NT2/D1 (cell line): ENCODE results near the gene PLRG1.
A peak's percentile ranks its signal among the peaks of the same experiment; 100 is the strongest.

Source experiments
- DNase-seq: peaks from one replicate; pipeline ENCODE4 v3.0.0-alpha.2; 2011; ENCODE audit warnings: low read depth, low spot score
- H3K27me3 ChIP-seq: 2 replicates; pipeline ENCODE4 v1.6.0; 2011; ENCODE audit warnings: mild to moderate bottlenecking; ENCODE audit not compliant: insufficient read length, insufficient read depth
- H3K36me3 ChIP-seq: 2 replicates; pipeline ENCODE4 v1.6.1; 2011; ENCODE audit warnings: mild to moderate bottlenecking, low read length, mixed read lengths; ENCODE audit not compliant: insufficient read depth, insufficient read length
- H3K4me1 ChIP-seq: 2 replicates; pipeline ENCODE4 v1.5.1; 2011; ENCODE audit not compliant: insufficient read depth, insufficient read length
- H3K4me3 ChIP-seq: 2 replicates; pipeline ENCODE4 v1.5.1; 2011; ENCODE audit warnings: low read depth; ENCODE audit not compliant: insufficient read length
- H3K9ac ChIP-seq: 2 replicates; pipeline ENCODE4 v1.6.0; 2011; ENCODE audit warnings: low read depth; ENCODE audit not compliant: insufficient read length
- H3K9me3 ChIP-seq: 2 replicates; pipeline ENCODE4 v1.5.1; 2011; ENCODE audit warnings: mild to moderate bottlenecking, low read length; ENCODE audit not compliant: insufficient read depth
- SUZ12 ChIP-seq: IDR thresholded peaks from 2 replicates; pipeline ENCODE4 v1.6.1; 2011; ENCODE audit not compliant: insufficient read length, insufficient read depth; ENCODE audit errors: extremely low read depth
- YY1 ChIP-seq: IDR thresholded peaks from 2 replicates; pipeline ENCODE4 v1.6.1; 2011; ENCODE audit not compliant: insufficient read length, insufficient read depth
- ZNF274 ChIP-seq: IDR thresholded peaks from 2 replicates; pipeline ENCODE4 v1.6.1; 2011; ENCODE audit warnings: mild to moderate bottlenecking, low read depth, low read length

The PLRG1 gene

GRCh38 chr4:154497889-154498288 is 52.3 kb downstream of the PLRG1 start:
- no peaks in the 10 kb centered on the region for H3K9me3 ChIP-seq
- H3K9ac ChIP-seq: no peak overlapping the region
- H3K4me1 ChIP-seq: no peaks in the 10 kb centered on the region
- H3K4me3 ChIP-seq: no peak overlapping the region
- H3K27me3 ChIP-seq: no peaks in the 10 kb centered on the region
- H3K36me3 ChIP-seq: no peaks in the 10 kb centered on the region
- DNase-seq: no peak
- TF ChIP-seq YY1: no peak
- TF ChIP-seq ZNF274: no peak
- no peak for TF ChIP-seq SUZ12

DNA sequence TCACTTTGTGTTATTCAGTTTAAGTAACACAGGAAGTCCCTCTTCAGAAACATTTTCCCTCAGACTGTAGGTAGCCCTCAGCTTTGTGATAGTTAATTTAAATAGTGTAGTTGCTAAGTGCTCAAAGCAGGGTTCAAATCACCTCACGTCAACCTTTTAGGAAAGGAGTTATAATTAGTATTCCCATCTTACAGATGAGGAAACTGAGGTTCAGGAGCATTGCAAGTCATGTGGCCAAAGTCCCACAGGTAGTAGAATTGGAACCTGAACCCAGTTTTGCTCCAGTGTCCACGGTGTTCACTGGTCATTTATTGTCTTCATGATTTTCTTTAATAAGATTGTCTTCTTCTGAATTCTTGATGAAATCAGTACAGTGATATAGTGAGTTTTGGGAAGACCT is 54.3 kb downstream of the PLRG1 start:
- no peak for TF ChIP-seq SUZ12
- no peak for TF ChIP-seq YY1
- TF ChIP-seq ZNF274: no peak
- Histone ChIP-seq H3K9ac (no peak overlapping the region), H3K36me3 (no peaks in the 10 kb centered on the region), H3K27me3 (peaks cover under 1% of the 10 kb centered on the region), H3K4me1 (no peaks in the 10 kb centered on the region), H3K9me3 (no peaks in the 10 kb centered on the region), H3K4me3 (no peak overlapping the region)
- DNase-seq: no peak

- H3K4me3 ChIP-seq: peak overlapping the region; percentile 59
- no peaks in the 10 kb centered on the region for H3K4me1 ChIP-seq
- no peaks in the 10 kb centered on the region for H3K36me3 ChIP-seq
- DNase-seq: no peak
- H3K9me3 ChIP-seq: no peaks in the 10 kb centered on the region; the same call in 1 of the 2 replicates
- TF ChIP-seq SUZ12 (no peak), YY1 (no peak), ZNF274 (no peak)
- H3K27me3 ChIP-seq: peaks cover 14% of the 10 kb centered on the region
- peak overlapping the region; percentile 50 for H3K9ac ChIP-seq
These were observed 57.9 kb downstream of the PLRG1 start for GRCh38 chr4:154492288-154492687.

GRCh38 chr4:154491341-154492271 is 58.6 kb downstream of the PLRG1 start, which contains the start of gene DCHS2:
Gene DCHS2, minus strand, starts transcription at chr4:154491799. Its CDS starts 444 bp downstream, at chr4:154491355.
- no peaks in the 10 kb centered on the region for H3K36me3 ChIP-seq
- H3K27me3 ChIP-seq: peaks cover 14% of the 10 kb centered on the region
- H3K4me1 ChIP-seq: no peaks in the 10 kb centered on the region
- H3K4me3 ChIP-seq: peak within 1 kb of the TSS; percentile 59
- H3K9ac ChIP-seq: peak within 1 kb of the TSS; percentile 67
- peak; percentile 33 for DNase-seq
- no peaks in the 10 kb centered on the region; the same call in 1 of the 2 replicates for H3K9me3 ChIP-seq
- no peak for TF ChIP-seq YY1
- TF ChIP-seq ZNF274: no peak
- no peak for TF ChIP-seq SUZ12

DNA sequence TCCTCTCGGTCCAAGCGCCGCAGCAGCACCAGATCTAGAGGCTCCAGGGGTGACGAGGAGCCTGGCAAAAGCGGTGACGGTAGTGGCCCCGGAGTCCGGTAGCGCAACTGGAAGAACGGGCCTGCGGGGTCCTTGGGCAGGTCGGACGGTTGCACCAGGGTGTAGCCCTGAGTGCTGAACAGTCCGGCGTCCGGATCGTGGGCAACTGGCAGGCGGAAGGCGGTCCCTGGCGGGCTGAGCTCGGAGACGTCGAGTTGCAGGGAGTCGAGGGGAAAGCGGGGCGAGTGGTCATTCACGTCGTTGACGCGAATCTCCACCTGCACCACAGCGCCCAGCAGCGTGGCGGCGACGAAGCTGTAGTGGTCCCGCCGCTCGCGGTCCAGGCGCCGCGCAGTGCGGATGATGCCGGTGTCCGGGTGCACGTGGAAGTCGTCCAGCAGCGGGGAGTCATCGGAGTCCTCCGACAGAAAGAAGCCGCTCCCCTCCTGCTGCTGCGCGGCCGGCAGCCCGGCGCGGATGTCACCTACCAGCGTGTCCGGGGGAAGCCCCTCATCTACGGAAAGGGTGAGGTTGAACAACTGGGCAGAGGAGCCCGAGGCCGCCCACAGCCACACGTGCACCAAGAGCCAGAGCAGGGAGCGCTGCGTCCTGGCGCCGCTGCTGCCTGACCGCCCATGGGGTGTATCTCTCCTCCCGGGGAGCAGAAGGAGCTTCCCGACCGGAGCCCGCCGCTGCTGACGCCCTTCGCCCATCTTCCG is 59.4 kb downstream of the PLRG1 start:
- TF ChIP-seq SUZ12 (no peak), ZNF274 (no peak), YY1 (no peak)
- Histone ChIP-seq H3K9me3 (no peaks in the 10 kb centered on the region; the same call in 1 of the 2 replicates), H3K36me3 (no peaks in the 10 kb centered on the region), H3K27me3 (peaks cover 14% of the 10 kb centered on the region), H3K4me3 (peak overlapping the region; percentile 59), H3K9ac (peak overlapping the region; percentile 67), H3K4me1 (no peaks in the 10 kb centered on the region)
- DNase-seq: no peak

DNA sequence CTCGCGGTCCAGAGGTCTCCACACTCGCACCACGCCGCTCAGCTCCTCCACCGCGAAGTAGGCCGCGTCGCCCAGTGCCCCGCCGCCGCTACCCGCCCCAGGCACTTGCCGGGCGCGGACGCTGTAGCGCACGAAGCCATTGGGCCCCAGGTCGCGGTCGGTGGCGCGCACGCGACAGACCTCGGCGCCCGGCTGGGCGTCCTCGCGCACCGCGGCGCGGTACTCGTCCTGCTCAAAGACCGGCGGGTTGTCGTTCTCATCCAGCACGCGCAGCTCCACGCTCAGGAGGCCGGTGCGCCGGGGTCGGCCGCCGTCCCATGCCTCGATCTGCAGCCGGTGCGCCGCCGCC is 60.0 kb downstream of the PLRG1 start:
- Histone ChIP-seq H3K9me3 (no peaks in the 10 kb centered on the region; the same call in 1 of the 2 replicates), H3K27me3 (peaks cover 14% of the 10 kb centered on the region), H3K4me3 (peak overlapping the region; percentile 59), H3K36me3 (no peaks in the 10 kb centered on the region), H3K4me1 (no peaks in the 10 kb centered on the region), H3K9ac (no peak overlapping the region)
- TF ChIP-seq YY1 (no peak), ZNF274 (no peak), SUZ12 (no peak)
- DNase-seq: no peak
